Chondrocyte (in vitro differentiated cells): ENCODE results near the gene SOAT2. TPM values are rescaled to one million over a fixed set of nuclear protein-coding genes. Genes with fewer than 3 reads are reported as not detected.
"Not testable (repeated sequence)": the region's sequence is repeated elsewhere in the genome, so short reads cannot be mapped to it uniquely, and the experiment has no call there.

Source experiments
- DNase-seq: peaks from one replicate; pipeline ENCODE4 v3.0.0; 2021; ENCODE audit warnings: mixed read lengths, low spot score
- H3K27ac Mint-ChIP-seq: one replicate; pipeline ENCODE4 v1.8.0; 2021; ENCODE audit warnings: mild to moderate bottlenecking, moderate library complexity, mixed read lengths; ENCODE audit not compliant: unreplicated experiment
- H3K27me3 Mint-ChIP-seq: 2 replicates; pipeline ENCODE4 v1.8.0; 2021; ENCODE audit warnings: low read depth, mixed read lengths
- H3K36me3 Mint-ChIP-seq: 2 replicates; pipeline ENCODE4 v1.8.0; 2021; ENCODE audit warnings: low read depth, mixed read lengths
- H3K4me1 Mint-ChIP-seq: 2 replicates; pipeline ENCODE4 v1.8.0; 2021; ENCODE audit warnings: low read depth, mild to moderate bottlenecking, mixed read lengths
- H3K4me3 Mint-ChIP-seq: one replicate; pipeline ENCODE4 v1.8.0; 2021; ENCODE audit warnings: mild to moderate bottlenecking, moderate library complexity, mixed read lengths; ENCODE audit not compliant: unreplicated experiment
- H3K9me3 Mint-ChIP-seq: 2 replicates; pipeline ENCODE4 v1.8.0; 2021; ENCODE audit warnings: low read depth, mixed read lengths
- total RNA-seq: library from RNA; stranded (reverse); gene quantifications from 3 replicates; pipeline ENCODE4 v1.2.1, GENCODE V29; 2021
- TF ChIP-seq, protein P1 (sequence below): fragments of 200-600 bp; sonication (generic); IDR thresholded peaks from 2 replicates; pipeline ENCODE4 v1.5.0; 2021; ENCODE audit warnings: antibody characterized with exemption, mild to moderate bottlenecking, moderate library complexity

The SOAT2 gene
- total RNA-seq, 1 donor from 2014 or later: not detected

DNA sequence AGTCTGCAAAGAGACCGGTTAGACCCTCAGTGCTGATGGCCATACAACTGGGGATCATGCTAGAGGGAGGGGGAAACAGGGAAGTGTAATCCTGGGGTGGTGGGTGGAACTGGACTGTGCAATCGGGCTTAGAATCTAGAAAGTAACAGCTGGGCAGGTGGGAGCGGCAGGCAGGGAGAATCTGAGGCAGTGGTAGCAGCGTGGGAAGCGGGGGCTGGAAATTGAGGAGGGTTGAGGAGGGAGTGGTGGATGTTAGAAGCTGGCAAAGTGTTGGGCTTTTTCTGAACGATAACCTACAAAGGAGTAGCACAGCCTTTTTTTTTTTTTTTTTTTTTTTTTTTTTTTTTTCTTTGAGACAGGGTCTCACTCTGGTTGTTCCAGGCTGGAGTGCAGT is 8.9 kb upstream of the SOAT2 start:
- no peak for DNase-seq
- Mint-ChIP-seq H3K9me3 (no peaks in the 10 kb centered on the region), H3K36me3 (no peaks in the 10 kb centered on the region), H3K4me3 (no peak overlapping the region), H3K27ac (no peak overlapping the region), H3K27me3 (no peaks in the 10 kb centered on the region), H3K4me1 (peaks cover 22% of the 10 kb centered on the region)
- TF ChIP-seq, protein P1, sequence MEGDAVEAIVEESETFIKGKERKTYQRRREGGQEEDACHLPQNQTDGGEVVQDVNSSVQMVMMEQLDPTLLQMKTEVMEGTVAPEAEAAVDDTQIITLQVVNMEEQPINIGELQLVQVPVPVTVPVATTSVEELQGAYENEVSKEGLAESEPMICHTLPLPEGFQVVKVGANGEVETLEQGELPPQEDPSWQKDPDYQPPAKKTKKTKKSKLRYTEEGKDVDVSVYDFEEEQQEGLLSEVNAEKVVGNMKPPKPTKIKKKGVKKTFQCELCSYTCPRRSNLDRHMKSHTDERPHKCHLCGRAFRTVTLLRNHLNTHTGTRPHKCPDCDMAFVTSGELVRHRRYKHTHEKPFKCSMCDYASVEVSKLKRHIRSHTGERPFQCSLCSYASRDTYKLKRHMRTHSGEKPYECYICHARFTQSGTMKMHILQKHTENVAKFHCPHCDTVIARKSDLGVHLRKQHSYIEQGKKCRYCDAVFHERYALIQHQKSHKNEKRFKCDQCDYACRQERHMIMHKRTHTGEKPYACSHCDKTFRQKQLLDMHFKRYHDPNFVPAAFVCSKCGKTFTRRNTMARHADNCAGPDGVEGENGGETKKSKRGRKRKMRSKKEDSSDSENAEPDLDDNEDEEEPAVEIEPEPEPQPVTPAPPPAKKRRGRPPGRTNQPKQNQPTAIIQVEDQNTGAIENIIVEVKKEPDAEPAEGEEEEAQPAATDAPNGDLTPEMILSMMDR: no peak

DNA sequence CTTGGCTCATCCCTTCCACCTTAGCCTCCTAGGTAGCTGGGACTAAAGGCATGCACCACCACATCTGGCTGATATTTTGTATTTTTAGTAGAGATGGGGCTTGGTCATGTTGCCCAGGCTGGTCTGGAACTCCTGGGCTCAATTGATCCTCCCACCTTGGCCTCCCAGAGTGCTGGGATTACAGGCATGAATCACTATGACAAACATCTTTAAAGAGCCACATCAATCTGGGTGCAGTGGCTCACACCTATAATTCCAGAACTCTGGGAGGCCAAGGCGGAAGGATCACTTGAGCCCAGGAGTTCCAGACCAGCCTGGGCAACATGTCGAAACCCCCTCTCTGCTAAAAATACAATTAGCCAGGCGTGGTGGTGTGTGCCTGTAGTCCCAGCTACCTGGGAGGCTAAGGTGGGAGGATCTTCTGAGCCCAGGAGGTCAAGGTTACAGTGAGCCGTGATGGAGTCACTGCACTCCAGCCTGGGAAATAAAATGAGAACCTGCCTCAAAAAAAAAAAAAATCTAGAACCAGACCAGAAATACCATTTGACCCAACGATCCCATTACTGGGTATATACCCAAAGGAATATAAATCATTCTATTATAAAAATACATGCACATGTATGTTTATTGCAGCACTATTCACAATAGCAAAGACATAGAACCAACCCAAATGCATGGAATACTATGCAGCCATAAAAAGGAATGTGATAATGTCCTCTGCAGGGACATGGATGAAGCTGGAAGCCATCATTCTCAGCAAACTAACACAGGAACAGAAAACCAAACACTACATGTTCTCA is 8.3 kb upstream of the SOAT2 start:
- not testable (repeated sequence) for H3K36me3 Mint-ChIP-seq, H3K4me3 Mint-ChIP-seq, H3K9me3 Mint-ChIP-seq, DNase-seq, H3K27ac Mint-ChIP-seq, H3K27me3 Mint-ChIP-seq
- H3K4me1 Mint-ChIP-seq: peaks cover 24% of the 10 kb centered on the region

DNA sequence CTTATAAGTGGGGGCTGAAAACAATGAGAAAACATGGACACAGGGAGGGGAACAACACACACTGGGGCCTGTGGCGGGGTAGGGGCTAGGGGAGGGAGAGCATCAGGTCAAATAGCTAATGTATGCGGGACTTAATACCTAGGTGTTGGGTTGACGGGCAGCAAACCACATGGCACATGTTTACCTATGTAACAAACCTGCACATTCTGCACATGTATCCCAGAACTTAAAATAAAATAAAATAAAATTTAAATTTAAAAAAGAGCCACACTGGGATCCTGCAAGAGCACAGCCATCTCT is 7.7 kb upstream of the SOAT2 start:
- H3K9me3 Mint-ChIP-seq, DNase-seq, H3K36me3 Mint-ChIP-seq, H3K27ac Mint-ChIP-seq, H3K4me3 Mint-ChIP-seq, H3K27me3 Mint-ChIP-seq: not testable (repeated sequence)
- H3K4me1 Mint-ChIP-seq: peaks cover 24% of the 10 kb centered on the region

DNA sequence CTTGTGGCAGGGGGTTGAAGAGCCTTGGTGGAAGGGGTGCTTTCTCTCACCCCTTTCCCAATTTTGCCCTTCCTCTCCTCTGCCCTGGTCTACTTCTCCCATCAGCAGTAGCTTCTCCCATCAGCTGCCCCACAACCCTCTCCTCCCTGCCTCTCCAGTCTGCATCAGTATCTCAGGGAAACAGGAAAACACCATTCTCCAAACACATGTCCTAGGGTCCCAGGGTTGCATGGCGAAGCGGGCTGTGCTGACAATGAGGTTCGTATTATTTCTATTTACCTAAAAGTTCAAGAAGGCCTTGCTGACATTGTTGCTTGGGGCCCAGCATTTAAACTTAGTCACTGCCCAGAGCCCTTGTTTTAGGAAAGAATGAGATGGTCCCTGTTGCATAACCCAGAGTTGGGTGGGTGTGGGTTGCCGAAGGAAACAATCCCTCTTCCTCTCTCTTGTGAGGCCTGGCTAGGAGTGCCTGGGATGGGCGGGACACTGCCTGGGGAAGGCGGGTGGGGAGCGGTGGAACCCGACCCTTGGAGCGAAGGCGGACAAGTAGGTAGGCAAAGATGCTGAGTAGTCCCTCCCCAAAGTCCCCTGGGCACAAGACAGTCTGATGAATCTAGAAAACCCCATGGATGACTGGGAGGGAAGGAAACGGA is 7.1 kb upstream of the SOAT2 start:
- Mint-ChIP-seq H3K27ac (no peak overlapping the region), H3K4me1 (peaks cover 24% of the 10 kb centered on the region), H3K9me3 (no peaks in the 10 kb centered on the region), H3K27me3 (no peaks in the 10 kb centered on the region), H3K4me3 (peak overlapping the region; percentile 44), H3K36me3 (no peaks in the 10 kb centered on the region)
- TF ChIP-seq, protein P1: no peak
- DNase-seq: no peak

DNA sequence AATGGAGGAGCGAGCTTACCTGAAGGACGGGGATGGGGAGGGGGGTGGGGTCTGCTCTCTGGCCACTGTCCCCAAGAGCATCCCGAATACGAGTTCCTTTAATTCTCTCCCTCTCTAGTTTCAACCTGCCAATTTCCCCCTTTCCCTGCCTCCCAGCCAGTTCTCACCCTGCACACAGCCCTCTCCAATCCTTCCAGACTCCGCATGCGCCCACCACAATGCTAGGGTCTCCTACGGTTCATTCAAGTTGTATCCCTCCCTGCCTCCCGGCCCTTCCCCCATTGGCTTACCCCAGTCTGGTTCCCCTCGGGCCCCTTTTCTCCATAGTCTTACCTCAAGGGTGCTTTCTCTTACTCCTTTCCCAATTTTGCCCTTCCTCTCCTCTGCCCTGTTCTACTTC is 6.5 kb upstream of the SOAT2 start:
- DNase-seq: no peak
- no peaks in the 10 kb centered on the region for H3K9me3 Mint-ChIP-seq
- no peak overlapping the region for H3K27ac Mint-ChIP-seq
- TF ChIP-seq, protein P1: no peak
- no peaks in the 10 kb centered on the region for H3K36me3 Mint-ChIP-seq
- H3K4me1 Mint-ChIP-seq: peaks cover 24% of the 10 kb centered on the region
- peak overlapping the region; percentile 76 for H3K4me3 Mint-ChIP-seq
- H3K27me3 Mint-ChIP-seq: no peaks in the 10 kb centered on the region

DNA sequence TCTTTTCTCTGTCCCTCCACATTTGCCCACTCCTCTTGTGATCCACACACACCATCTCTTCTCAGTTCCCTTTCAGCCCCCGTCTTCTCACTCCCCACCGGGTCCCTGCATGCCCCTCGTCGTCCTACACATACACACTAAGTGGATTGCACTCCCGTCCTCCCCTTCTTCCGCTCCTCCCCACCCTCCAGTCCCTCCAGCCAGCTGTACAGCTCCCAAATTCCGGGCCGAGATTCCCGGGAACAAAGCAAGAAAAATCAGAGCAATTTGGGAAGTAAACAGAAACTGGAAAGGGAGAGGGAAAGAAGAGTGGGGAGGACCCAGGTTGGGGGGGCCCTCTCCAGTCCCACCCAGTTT is 6.1 kb upstream of the SOAT2 start:
- H3K27me3 Mint-ChIP-seq: no peaks in the 10 kb centered on the region
- TF ChIP-seq, protein P1: no peak
- peaks cover 24% of the 10 kb centered on the region for H3K4me1 Mint-ChIP-seq
- H3K9me3 Mint-ChIP-seq: no peaks in the 10 kb centered on the region
- H3K4me3 Mint-ChIP-seq: peak overlapping the region; percentile 76
- H3K36me3 Mint-ChIP-seq: no peaks in the 10 kb centered on the region
- peak overlapping the region; percentile 77 for H3K27ac Mint-ChIP-seq
- no peak for DNase-seq
